ENCODE data around the gene CD164L2. TPM values are rescaled to one million over a fixed set of nuclear protein-coding genes. Genes with fewer than 3 reads are reported as not detected.

CD164L2 gene
- total RNA-seq, 1 donor from 2014 or later: 6.8 TPM

DNA sequence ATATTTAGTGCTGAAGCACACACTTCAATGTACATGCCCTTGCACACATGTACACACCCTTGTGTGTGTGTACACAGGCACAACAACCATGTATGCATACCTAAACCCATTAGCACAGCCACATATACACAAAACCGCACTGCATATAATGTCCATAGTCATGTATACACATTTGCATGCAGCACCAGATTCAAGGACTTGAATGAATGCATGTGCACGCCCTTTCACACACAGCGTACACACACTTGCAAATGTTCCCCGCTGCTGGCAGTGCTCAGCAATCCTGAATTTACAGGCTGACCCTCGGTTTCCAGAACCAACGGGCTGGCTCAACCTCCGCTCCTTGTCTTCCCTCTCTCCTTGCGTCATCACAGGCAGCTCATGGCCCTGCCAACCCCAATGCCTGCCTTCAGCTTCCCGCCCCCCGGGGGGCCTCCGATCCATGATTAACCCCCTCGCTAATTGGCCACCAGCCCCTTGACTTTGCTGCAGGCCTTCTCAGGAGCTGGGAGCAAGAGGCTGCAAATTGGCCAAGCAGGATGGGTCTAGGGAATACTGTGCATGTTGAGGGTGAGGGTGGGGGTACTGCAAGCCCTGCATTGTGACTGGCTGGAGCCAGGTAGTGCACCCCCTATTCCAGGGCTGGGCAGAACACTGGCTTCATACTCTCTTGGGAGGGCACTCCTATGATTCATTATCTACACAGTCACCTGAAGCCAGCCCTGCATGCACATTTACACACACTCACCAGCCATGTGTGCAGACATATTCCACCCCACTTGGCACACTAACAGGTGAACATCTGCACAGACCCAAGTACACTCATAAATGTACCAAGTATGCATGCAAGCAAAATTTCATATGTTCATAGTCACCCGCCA, 17.2 kb upstream of the CD164L2 start:
- DNase-seq (no peak), ATAC-seq (no peak)
- Histone ChIP-seq H3K9me3 (no peaks in the 10 kb centered on the region), H3K36me3 (peaks cover 9% of the 10 kb centered on the region), H3K4me3 (no peak overlapping the region), H3K27me3 (ENCODE audit: low read depth) (no peaks in the 10 kb centered on the region), H3K27ac (no peak overlapping the region), H3K4me1 (peaks cover 63% of the 10 kb centered on the region)
- TF ChIP-seq, protein P1, sequence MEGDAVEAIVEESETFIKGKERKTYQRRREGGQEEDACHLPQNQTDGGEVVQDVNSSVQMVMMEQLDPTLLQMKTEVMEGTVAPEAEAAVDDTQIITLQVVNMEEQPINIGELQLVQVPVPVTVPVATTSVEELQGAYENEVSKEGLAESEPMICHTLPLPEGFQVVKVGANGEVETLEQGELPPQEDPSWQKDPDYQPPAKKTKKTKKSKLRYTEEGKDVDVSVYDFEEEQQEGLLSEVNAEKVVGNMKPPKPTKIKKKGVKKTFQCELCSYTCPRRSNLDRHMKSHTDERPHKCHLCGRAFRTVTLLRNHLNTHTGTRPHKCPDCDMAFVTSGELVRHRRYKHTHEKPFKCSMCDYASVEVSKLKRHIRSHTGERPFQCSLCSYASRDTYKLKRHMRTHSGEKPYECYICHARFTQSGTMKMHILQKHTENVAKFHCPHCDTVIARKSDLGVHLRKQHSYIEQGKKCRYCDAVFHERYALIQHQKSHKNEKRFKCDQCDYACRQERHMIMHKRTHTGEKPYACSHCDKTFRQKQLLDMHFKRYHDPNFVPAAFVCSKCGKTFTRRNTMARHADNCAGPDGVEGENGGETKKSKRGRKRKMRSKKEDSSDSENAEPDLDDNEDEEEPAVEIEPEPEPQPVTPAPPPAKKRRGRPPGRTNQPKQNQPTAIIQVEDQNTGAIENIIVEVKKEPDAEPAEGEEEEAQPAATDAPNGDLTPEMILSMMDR (IDR thresholded peaks at IDR 0.05): no peak
- intact Hi-C loops (cut with DNase I): no loop called here

DNA sequence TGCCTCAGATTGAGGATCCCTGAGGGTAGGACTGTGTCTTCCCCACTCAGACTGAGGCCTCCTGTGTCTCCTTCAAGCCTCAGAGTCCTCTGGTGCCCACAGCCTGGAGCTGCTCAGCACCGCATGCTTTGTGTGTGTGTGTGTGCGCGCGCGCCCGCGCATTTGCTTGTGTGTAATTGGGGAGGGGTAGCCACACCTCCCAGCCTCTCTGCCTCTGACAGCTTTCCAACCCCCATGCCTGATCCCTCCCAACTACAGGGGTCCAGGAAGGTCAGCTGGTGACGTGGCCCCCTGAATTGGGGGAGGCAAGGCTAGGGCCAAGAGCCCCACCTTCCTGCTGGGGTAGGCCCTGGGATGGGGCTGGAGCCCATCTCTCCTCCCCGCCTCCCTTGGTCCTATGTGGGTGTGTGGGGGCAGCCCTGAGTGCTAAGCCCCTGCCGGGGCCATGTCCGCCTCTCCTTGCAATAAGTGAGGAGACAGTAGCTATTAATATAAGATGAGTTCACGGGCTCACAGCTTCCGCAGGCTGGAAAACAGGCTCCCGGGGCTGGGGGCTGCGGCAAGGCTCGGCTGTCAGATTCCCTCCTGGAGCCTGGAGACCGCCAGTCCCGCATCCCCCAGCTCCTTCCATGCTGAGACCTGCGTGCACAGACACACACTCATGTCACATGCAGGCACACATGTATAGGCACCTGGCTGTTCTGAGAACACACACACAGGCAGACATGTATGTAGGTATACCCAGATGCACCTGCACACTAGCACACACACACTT, 16.3 kb upstream of the CD164L2 start:
- TF ChIP-seq, protein P1 (IDR thresholded peaks at IDR 0.05): no peak
- Histone ChIP-seq H3K4me3 (no peak overlapping the region), H3K36me3 (peaks cover under 1% of the 10 kb centered on the region), H3K9me3 (no peaks in the 10 kb centered on the region), H3K27ac (no peak overlapping the region), H3K27me3 (ENCODE audit: low read depth) (no peaks in the 10 kb centered on the region), H3K4me1 (peaks cover 55% of the 10 kb centered on the region)
- intact Hi-C loops (cut with DNase I): loop anchor here (10.0 kb wide), 1 partner anchor 95 kb away; no protein-coding TSS in a partner anchor
- ATAC-seq: no peak
- DNase-seq: no peak

DNA sequence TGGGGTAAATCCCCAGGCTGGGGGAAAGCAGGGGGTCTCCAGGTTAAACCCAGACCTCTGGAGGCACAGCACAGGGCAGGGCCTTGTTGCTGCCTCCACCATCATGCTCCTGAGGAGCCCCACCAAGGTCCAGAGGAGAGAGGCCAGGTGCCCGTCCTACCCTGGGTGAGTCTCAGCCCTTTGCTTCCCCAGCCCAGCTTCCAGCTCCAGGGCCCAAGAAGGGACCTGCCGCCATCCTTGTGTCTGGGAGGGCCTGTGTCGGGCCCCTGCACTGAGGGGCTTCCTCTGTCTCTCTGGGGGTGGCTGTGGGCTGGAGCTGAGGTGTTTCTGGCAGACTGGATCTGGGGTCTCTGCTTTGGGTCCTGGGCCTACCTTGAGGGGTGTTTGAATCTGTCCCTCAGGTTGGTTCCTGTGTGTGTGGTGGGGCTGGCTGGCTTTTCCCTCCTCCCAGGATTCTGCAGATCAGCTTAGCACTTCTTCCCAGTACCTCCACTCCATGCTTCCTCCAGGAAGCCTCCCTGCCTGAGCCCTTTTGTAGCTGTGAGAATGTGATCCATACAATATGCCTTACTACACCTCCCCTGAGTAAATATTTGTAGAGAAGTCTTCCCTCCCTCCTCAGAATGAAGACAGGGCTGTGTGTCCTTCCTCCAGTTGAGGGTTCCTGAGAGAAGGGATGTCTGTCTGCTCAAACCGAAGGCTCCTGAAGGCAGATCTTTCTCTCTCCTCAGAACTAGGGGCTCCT, 15.4 kb upstream of the CD164L2 start:
- no peaks in the 10 kb centered on the region for H3K36me3 ChIP-seq
- no peak for ATAC-seq
- H3K27ac ChIP-seq: no peak overlapping the region
- no peak for DNase-seq
- no peaks in the 10 kb centered on the region for H3K27me3 ChIP-seq (ENCODE audit: low read depth)
- H3K4me3 ChIP-seq: no peak overlapping the region
- TF ChIP-seq, protein P1 (IDR thresholded peaks at IDR 0.05): no peak
- H3K4me1 ChIP-seq: peaks cover 47% of the 10 kb centered on the region
- H3K9me3 ChIP-seq: no peaks in the 10 kb centered on the region
- intact Hi-C loops (cut with DNase I): loop anchor here (10.0 kb wide), 1 partner anchor 94 kb away; no protein-coding TSS in a partner anchor

DNA sequence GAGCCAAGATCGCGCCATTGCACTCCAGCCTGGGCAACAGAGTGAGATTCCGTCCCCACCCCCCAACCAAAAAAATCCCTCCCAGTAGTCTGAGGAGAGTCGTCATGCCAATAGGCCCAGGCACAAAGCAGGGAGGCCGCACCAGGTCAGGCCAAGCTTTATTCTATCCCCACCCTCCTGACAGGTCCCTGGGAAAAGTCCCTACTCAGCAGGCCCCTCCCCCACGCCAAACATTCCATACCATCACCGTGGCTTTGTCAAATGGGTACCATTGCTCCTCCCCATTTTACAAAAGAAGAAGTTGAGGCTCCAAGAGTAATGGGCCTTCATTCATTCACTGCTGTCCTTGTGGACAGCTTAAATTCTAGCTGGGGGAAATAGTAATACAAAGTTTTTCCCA, 14.6 kb upstream of the CD164L2 start:
- TF ChIP-seq, protein P1 (IDR thresholded peaks at IDR 0.05): no peak
- Histone ChIP-seq H3K4me3 (no peak overlapping the region), H3K9me3 (no peaks in the 10 kb centered on the region), H3K27me3 (ENCODE audit: low read depth) (no peaks in the 10 kb centered on the region), H3K27ac (no peak overlapping the region), H3K4me1 (peaks cover 41% of the 10 kb centered on the region), H3K36me3 (no peaks in the 10 kb centered on the region)
- ATAC-seq (no peak), DNase-seq (no peak)
- intact Hi-C loops (cut with DNase I): loop anchor here (10.0 kb wide), 1 partner anchor 93 kb away; no protein-coding TSS in a partner anchor

DNA sequence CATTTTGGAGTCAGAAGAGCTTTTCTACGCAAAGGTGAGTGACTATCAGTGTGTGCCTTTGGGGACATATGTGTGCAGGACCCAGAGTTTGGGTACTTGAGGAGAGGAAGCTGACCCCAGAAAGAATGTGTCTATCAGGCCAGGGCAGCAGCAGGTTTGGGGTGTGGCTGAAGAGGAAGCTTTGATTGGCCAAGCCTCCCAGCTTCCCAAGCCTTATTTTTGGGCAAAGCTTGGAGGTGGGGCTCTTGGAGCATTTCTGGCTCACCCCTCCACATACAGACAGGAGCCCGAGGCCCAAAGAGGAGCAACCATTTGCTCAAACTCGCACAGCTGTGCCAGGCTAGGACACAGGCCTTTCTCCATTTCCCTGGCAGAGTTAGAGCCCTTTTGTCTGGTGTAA, 14.0 kb upstream of the CD164L2 start:
- DNase-seq (no peak), ATAC-seq (no peak)
- H3K27ac ChIP-seq: no peak overlapping the region
- no peaks in the 10 kb centered on the region for H3K9me3 ChIP-seq
- H3K4me3 ChIP-seq: no peak overlapping the region
- intact Hi-C loops (cut with DNase I): loop anchor here (10.0 kb wide), 1 partner anchor 92 kb away; no protein-coding TSS in a partner anchor
- TF ChIP-seq, protein P1 (IDR thresholded peaks at IDR 0.05): no peak
- peaks cover 39% of the 10 kb centered on the region for H3K4me1 ChIP-seq
- no peaks in the 10 kb centered on the region for H3K36me3 ChIP-seq
- no peaks in the 10 kb centered on the region for H3K27me3 ChIP-seq (ENCODE audit: low read depth)

All from lower lobe of right lung (tissue), 2 donors.